T1000 (cell line): ENCODE results near the gene TASP1.
"Not testable (repeated sequence)": the region's sequence is repeated elsewhere in the genome, so short reads cannot be mapped to it uniquely, and the experiment has no call there.

Experiments
- DNase-seq: peaks from one replicate; lab custom pipeline; 2025; ENCODE audit warnings: mixed read lengths; lab: John Stamatoyannopoulos, UW

TASP1 gene

DNA sequence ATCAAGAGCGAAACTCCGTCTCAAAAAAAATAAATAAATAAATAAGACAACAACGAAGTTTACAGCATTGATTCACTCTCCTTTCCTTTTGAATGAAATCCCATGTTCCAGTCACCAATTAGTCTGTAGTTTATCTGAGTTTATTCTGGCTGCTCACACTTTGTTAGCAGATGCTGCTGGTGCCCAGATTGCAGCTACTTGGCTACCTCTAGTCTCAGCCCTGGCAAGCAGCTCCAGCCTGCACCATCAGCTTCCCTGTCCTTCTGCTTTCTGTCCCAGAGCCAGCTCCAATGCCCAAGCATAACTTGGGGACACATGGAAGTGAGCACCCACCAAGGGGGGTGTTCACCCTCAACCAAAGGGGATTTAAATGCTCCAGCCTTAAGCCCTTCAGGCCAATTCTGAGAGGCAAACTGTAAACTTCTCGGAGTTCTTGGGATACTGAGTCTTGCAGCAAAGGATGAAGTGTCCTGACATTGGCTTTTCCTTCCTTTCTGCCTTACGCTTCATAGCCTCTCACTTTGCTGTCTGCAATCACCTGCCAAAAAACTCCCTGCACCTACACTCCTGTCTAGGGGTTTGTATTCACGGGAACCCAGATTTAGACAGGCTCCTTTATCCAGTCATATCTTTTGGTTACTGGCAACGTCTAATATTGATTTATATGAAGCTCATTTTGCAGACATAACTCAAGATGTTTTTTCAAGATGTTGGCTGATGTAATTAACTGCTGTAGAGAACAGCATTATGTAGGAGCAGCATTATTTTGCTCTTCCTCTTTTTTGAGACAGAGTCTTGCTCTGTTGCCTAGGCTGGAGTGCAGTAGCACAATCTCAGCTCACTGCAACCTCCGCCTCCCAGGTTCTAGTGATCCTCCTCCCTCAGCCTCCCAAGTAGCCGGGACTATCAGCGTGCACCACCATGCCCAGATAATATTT, 9.8 kb upstream of the TASP1 start:
- no peak for DNase-seq

DNA sequence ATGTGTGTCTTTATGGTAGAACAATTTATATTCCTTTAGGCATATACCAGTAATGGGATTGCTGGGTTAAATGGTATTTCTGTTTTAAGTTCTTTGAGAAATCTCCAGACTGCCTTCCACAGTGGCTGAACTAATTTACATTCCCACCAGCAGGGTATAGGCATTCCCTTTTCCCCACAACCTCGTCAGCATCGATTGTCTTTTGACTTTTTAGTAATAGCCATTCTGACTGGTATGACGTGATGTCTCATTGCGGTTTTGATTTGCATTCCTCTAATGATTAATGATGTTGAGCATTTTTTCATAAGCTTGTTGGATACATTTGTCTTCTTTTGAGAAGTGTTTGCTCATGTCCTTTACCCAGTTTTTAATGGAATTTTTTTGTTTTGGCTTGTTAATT, 5.3 kb upstream of the TASP1 start:
- DNase-seq = no peak

DNA sequence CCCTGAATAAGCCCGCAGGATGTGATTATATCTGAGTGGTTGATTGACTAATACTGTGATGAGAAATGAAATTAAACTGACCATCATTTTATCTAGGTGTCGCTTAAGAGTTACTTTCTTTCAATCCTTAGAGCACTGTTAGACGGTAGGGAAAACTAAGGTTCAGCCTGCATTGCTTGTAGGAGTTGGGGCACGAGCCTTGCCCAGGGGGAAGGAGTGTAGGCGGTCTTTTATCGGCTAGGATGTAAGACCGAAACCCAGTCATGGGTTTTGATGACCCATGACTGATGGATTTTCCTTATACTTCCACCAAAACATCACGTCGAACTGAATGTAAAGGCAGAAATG, 392 bp upstream of the TASP1 start:
- DNase-seq = no peak

DNA sequence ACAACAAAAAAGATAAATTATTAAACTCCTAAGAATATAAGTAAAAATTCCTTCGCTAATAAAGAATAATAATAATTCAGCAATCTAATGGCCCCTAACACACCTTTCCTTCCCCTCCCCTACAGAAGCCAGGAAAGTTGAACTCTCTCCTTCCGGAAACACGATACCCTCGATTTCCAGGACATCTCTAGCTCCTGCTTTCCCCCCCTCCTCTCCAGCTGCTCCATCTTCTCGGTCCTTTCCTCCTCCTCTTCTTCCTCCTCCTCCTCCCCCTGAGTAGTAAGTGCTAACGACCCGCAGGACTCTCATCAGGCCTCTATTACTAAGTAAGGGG, 603 bp downstream of the TASP1 start:
- DNase-seq = no peak

DNA sequence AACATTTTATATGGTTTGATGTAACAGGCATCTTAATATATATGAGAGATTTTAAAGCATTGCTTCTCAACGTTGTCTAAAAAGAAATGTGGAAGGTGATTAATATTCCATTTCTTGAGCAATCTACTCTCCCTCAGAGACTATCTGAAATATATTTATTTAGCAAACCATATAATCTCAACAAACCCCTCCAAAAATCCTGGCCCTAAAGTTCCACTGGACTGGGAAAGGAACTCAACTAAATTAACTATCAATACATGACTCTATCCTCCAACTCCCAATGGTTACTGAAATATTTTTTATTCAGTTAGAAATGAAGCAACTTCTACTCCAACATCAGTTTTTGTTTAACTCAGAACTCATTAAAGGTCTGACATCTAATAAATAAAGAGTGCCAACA, 6.3 kb downstream of the TASP1 start:
- no peak for DNase-seq

DNA sequence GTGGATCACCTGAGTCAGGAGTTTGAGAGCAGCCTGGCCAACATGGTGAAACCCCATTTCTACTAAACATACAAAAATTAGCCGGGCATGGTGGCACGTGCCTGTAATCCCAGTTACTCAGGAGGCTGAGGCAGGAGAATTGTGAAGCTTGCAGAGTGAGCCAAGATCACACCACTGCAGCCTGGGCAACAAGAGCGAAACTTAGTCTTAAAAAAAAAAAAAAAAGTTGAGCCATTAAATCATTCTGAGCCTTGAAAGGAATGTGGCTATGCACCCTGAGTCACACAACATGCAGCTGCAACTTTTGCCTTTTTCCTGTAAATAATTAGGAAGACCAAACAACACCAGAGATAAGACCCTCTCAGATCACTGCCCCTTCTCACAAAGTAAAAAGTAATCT, 11.2 kb downstream of the TASP1 start:
- DNase-seq = not testable (repeated sequence)

DNA sequence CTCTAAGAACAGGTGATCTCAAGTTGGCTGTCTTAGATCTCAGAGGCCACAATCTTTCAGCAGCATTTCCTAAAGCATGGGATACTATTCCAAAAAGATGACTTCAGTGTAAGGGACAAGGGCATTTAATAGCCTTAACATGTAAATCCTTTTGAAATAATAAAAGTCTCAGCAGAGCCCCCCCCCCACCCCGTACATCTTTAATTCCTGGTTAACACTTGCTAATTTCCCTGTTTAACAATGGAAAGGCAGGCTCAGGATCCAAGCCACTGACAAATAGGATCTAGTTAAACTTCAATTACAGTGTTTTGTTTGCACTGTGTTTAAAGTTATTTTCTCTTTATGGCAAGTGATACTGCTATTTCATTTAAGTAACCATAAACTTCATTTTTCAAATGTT, 12.0 kb downstream of the TASP1 start:
- no peak for DNase-seq

DNA sequence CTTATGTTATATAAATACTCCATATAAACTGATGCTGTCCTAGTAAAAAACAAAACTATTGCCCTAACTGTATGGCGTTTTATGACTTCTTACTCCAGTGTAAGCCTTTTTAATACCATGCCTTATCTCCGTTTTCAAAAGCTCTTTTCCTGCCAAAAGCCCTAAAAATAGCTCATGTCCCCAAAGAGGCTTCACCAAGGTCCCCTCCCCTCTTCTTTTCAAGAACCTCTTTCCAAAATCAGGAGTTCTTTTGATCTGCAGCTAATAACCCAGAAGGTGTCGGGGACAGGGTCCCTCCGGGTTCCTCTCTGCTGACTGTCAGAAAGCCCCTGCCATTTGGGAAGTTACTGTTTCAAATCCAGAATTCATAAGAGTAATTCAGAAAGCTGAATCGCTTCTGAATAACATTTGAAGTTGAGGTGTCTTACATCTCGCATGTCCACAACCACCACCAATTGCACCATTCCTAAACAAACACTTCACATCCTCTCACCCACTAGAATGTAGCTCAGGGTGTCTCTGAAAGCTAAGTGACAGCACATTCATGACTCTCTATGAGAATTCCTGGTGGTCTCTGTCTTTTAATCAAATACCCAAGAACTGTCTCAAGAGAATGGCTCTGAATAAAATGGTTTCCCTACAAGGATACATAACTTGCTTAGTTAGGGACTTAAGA, 13.3 kb downstream of the TASP1 start:
- DNase-seq = no peak

DNA sequence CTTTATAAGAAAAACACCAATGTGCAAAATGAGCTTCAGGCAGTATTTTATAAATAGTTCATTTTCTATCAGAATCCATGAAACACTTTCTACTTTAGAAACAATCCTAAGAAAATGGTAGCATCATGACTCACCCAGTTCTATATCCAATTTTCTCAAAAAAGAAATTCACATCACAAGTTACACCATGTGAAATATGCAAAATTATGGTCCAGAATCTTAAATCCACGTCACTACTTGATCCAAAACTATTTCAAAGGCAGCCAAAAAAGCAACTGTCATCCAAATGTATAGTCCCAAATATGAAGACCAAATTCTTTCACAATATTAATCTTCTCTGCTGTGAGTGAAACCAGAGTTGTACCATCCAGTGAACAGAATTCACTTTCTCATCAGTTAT, 19.3 kb downstream of the TASP1 start:
- DNase-seq = not testable (repeated sequence)

DNA sequence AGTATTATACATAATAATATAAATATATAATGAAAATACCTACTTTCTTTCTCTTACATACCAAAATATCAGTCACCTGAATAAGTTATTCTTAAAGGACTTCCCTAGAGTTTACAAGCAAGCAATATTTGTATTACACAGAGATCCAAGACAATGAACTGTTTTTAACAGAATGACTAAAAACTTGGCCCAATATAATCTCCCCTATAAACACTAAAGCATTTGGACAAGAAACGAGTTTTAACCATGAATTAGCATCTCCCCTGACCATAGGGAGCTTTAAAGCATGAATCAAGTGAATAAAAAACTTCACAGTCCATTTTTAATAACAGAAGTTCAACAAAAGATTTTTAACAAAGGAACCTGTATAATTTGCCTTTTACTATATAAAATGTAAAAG, 20.3 kb downstream of the TASP1 start:
- not testable (repeated sequence) for DNase-seq

DNA sequence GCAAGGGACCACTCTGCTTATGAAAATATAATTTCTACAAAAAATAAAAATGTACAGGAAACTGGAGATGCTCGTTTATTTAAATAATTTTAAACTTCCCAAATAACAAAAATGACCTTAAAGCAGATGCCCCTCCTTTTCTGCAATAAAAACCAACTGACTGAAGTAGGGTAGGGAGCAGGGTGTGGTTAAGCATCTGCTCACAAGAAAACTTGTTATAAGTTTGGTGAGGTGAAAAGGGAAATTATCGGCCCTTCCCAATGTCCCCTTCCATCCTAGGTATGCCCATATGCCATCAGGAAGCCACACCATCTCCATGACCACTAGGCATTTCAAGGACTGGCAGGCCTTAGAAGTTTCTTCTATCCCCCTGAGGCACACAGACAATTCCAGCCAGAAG, 21.1 kb downstream of the TASP1 start:
- DNase-seq = not testable (repeated sequence)

DNA sequence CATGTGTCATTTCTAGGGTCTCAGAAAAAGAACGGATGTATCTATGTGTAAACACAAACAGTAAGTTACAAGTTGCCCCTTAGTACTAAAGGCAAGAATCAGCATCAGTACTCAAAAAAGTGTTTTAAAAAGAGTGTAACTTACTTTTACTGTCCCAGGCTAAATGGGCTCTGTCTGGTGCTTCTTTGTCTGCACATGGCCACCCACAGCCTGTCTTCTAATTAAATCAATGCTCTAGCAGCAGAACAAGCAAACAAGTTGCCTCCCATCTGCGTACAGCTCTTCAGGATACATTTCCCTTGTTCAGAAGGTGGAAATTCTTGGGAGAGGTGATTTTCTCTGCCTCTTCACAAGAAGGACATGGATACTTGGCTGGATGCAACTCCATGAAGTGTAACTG, 22.0 kb downstream of the TASP1 start:
- not testable (repeated sequence) for DNase-seq

DNA sequence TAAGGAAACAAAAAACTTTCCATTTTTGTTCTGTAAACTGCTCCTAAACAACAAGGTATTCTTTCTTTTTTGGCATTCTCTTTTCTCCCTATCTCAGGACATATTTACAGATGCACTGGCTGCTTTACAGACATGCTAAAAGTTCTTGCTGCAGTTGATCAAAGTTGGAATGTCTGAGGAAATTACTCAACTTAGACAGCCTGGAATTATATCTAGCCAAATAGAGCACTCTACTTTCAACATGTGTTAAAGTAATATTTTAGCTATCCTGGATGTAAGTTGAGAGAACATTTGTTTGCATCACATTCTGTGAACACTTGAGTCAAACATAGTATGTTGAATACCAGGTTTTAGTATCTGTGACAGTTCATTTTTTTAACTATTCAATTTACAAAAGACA, 24.8 kb downstream of the TASP1 start:
- DNase-seq = no peak

DNA sequence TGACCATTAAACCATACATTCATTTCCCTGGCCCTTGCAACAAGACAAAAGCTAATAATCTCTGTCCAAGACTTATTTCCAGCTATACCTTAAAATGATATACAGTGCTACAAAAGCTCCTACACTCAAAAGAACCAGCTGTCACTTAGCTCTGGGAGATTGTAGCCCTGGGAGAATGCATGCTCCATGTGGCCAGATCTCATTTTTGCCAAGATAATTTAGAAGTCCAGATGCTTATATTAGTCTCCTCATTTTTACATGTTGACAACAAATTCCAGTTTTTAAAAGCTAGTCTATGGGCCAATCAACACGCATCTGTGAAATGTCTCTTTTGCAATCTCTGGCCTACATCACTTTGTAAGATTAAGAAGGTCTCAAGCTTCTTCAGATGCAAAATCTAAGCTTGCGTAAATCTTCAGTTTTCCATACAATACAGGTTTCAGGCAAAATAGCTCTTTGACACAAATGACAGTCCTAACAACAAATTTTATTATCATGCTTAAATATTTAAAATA, 27.1 kb downstream of the TASP1 start:
- DNase-seq = no peak

DNA sequence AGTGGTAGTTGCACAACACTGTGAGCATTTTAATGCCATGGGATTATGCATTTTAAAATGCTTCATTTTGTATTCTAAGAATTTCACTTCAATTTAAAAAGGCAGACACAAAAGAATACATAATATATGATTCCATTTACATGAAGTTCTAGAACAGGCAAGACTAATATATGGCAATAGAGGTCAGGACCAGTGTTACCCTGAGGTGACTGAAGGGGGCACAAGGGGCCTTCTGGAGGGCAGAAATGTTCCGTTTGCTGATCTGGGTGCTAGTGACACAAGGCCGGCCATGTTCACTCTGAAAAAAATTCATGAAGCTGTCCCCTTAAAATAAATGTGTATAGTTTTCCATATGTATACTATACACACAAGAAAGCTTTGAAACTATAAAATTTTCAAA, 28.5 kb downstream of the TASP1 start:
- DNase-seq = no peak

DNA sequence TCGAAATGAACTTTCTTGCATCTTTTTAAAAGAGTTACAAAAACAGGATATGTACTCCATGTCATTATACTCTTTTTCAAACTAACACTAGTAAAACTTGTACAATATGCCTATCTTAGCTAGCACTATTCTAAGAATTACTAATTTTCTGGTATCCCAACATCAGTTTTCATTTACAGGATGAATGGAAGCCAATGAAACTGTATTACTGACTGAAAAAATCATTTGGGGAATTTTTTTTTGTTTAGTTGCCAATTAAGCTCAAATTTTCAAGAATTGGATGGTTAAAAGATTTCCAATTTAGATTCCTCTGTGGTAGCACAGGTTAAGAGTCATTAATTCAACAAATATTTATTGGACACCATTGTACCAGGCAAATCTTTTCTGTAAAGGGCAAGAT, 30.7 kb downstream of the TASP1 start:
- no peak for DNase-seq

DNA sequence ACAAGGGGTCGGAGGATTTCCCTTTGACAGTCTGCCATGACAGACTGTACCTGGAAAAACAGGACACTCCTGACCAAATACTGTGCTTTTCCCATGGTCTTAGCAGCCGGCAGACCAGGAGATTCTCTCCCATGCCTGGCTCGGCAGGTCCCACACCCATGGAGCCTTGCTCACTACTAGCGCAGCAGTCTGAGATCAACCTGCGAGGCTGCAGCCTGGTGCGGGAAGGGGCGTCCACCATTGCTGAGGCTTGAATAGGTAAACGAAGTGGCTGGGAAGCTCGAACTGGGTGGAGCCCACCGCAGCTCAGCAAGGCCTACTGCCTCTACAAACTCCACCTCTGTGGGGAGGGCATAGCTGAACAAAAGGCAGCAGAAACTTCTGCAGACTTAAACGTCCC, 45.3 kb downstream of the TASP1 start:
- DNase-seq = not testable (repeated sequence)

DNA sequence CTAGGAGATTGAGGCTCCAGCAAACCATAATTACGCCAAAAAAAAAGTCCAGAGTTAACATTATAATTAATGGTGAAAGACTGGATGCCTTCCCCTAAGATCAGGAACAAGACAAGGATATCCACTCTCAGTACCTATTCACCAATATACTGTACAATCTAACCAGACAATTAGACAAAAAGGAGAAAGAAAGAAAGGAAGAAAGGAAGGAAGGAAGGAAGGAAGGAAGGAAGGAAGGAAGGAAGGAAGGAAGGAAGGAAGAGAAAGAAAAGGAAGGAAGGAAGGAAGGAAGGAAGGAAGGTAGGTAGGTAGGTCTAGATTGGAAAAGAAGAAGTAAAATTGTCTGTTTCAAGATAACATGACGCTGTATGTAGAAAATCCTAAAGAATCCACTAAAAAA, 50.7 kb downstream of the TASP1 start:
- DNase-seq = no peak

DNA sequence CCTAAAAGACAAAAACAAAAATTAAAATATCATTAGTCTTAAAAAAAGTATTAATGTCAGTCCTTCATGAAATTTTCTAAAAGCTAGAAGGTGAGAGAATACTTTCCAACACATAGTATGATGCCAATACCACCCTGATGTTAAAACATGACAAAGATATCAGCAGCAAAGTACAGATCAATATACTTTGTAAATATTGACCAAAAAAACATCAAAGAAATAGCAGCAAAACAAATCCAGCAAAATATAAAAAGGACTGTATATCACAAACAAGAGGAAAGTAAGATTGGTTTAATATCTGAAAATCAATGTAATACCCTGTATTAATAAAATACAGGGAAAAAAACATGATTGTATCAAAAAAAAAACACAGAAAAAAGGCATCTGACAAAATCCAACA, 51.4 kb downstream of the TASP1 start:
- no peak for DNase-seq

DNA sequence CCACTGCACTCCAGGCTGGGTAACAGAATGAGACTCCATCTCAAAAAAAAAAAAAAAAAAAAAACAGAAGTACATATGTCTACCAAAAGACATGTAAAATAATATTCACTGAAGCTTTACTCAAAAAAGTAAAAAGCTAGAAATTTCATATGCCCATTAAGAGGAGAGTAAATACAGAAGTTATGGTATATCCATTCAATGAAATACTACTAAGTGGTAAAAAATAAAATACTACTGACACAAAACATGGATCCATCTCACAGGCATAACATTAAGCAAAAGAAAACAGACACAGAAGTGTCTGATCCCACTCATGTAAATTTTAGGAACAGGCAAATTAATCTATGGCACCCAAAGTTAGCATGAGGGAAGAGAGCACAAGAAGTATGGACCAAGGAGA, 52.6 kb downstream of the TASP1 start:
- DNase-seq = no peak

DNA sequence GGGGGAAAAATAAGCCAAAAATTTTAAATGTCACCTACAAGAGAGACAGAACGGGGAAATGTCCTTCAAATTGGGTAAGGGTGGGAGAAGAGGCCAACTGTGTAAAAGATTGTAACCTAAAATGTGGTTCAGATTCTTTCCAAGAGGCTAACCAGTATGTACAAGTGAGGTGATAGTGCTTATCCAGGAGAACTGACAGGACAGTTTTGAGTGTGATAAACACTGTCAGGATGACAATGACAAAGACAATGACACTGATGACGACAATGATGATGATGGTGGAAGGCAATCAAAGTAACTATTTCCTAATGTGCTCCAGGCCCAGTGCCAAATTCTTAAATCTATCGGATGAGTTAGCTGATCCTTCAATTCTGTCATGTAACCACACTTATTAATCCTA, 57.3 kb downstream of the TASP1 start:
- DNase-seq = no peak

DNA sequence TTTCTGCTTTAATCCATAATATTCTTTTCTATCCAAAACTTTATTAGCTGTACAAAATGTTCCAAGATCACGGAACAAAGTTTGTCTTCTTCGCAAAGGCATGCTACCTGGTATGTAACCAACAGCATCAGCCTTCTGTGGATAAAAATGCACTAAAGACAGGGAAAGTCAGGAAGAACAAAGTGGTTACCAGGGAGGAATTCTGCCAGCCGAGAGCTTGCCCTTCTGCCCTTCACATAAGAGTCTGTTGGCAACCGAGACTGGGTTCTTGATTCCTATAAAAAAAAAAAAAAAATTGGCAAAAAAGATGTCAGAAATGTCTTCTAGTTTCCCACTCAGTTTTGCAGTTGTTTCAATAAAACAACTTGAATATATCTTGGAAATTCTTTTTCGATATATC, 58.0 kb downstream of the TASP1 start:
- DNase-seq = no peak

DNA sequence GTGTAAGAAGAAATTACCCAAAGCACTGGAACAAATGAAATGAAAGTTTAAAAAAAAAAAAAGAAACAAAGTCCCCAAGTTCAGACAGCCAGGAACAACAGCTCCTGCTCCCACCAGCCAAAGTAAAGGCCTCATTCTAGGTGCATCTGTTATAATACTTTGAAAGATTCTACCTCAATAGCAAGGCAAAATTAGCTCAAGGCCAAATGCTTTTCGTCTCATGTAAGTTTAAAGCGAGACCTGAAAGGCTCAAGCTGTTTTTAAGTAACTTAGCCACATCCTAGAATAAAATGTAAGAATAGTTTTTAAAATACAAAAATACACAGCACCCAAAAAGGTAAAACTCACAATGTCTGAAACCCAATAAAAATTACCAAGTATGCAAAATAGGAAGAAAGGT, 64.7 kb downstream of the TASP1 start:
- DNase-seq = no peak

DNA sequence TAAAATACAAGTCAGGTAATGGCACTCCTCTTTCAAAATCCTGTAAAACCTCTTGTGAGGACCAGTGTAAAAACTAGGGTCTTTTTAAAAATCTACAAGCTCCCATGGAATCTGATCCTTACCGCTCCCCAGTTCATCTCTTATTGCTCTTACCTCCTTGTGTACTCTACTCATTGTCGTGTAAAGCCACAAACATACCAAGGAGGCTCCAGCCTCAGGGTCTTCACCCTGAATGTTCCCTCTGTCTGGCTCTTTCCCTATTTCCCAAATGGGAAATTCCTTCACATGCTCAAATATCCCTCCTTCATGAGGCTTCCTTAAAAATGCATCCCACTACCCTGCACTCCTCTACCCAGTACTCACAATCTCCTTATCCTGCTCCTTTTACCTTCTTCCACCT, 67.1 kb downstream of the TASP1 start:
- no peak for DNase-seq
